Spinal cord (tissue), 10 donors: ENCODE measurements around the gene XXYLT1. TPM values are rescaled to one million over a fixed set of nuclear protein-coding genes. Genes with fewer than 3 reads are reported as not detected.

Experiments
- DNase-seq, 6 donors: peaks; one replicate each; pipeline versions ENCODE4 v3.0.0 to v3.0.0-alpha.2; 2013 to 2015; ENCODE audit warnings: low spot score in 6 of 6, low read depth in 4 of 6
- H3K27ac ChIP-seq: one replicate; pipeline ENCODE4 v1.5.1; 2013; ENCODE audit warnings: low read depth, low read length, control low read depth
- H3K27me3 ChIP-seq: one replicate; pipeline ENCODE4 v1.6.1; 2013; ENCODE audit warnings: low read length; ENCODE audit not compliant: control insufficient read depth, insufficient read depth
- H3K36me3 ChIP-seq: one replicate; pipeline ENCODE4 v1.6.1; 2013; ENCODE audit warnings: low read length; ENCODE audit not compliant: control insufficient read depth, insufficient read depth
- H3K4me1 ChIP-seq: one replicate; pipeline ENCODE4 v1.6.1; 2013; ENCODE audit warnings: low read length; ENCODE audit not compliant: control insufficient read depth, insufficient read depth
- H3K4me3 ChIP-seq: one replicate; pipeline ENCODE4 v1.5.1; 2013; ENCODE audit warnings: low read depth, low read length, control low read depth
- H3K9me3 ChIP-seq: one replicate; pipeline ENCODE4 v1.6.1; 2013; ENCODE audit warnings: low read length; ENCODE audit not compliant: control insufficient read depth, insufficient read depth
- whole genome bisulfite sequencing: methylation state at CpG from one replicate; pipeline ENCODE4 v1.1.5; 2013; ENCODE audit warnings: missing lambda C conversion rate; ENCODE audit not compliant: insufficient coverage; 5-methylcytosine and 5-hydroxymethylcytosine counted together
- polyA plus RNA-seq, 2 donors: library from polyadenylated mRNA; unstranded; fragments of 120-200 nt; gene quantifications; one replicate each; pipeline ENCODE4 v1.2.1, GENCODE V29; 2013; ENCODE audit not compliant: insufficient read length in 2 of 2
- total RNA-seq, 2 donors: library from RNA; depleted of rRNA in 1 of 2; stranded (reverse); fragments of 120-200 nt in 1 of 2; fragments of >200 nt in 1 of 2; gene quantifications; one replicate each; pipeline versions ENCODE4 v1.2.3 to v1.2.4, GENCODE V29; 2013 to 2014
- donor health status: healthy.

The XXYLT1 gene
- total and polyA plus RNA-seq, 4 donors: 28.0 to 47.9 (median 37.5) TPM

DNA sequence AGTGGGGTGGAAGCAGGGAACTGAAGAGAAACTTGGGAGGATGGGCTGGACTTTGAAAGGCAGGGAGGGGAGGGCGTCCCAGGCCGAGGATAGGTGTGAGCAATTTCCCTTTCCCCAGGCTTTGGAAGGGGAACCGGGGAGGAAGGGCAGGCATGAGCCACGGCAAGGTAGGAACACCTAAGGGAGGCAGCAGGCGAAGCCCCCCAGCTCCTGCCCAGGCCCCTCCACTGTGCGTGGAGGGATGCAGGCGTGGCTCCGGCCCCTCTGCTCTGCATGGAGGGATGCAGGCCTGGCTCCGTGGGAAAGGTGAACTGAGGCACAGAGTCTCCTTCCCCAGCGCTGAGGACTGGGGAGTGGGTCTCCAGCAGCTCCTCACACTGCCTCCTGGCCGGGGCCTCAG, 236.4 kb downstream of the XXYLT1 start:
- Histone ChIP-seq H3K4me1 (peaks cover 10% of the 10 kb centered on the region), H3K27ac (no peak overlapping the region), H3K36me3 (no peaks in the 10 kb centered on the region), H3K27me3 (peaks cover 2% of the 10 kb centered on the region), H3K4me3 (no peak overlapping the region), H3K9me3 (no peaks in the 10 kb centered on the region)
- DNase-seq: no peak
- WGBS: 81% methylated on average over 11 of the region's 11 CpGs

- no peak overlapping the region for H3K4me3 ChIP-seq
- DNase-seq: no peak
- no peak overlapping the region for H3K27ac ChIP-seq
- peaks cover 2% of the 10 kb centered on the region for H3K27me3 ChIP-seq
- WGBS: 75% methylated on average over 9 of the region's 9 CpGs
- H3K36me3 ChIP-seq: no peaks in the 10 kb centered on the region
- H3K4me1 ChIP-seq: peaks cover 10% of the 10 kb centered on the region
- H3K9me3 ChIP-seq: no peaks in the 10 kb centered on the region
These were observed 236.9 kb downstream of the XXYLT1 start for GRCh38 chr3:195034101-195034500.

GRCh38 chr3:195033531-195034091, 237.3 kb downstream of the XXYLT1 start:
- 73% methylated on average over 10 of the region's 12 CpGs for WGBS
- Histone ChIP-seq H3K4me1 (peaks cover 10% of the 10 kb centered on the region), H3K4me3 (no peak overlapping the region), H3K36me3 (no peaks in the 10 kb centered on the region), H3K9me3 (no peaks in the 10 kb centered on the region), H3K27ac (no peak overlapping the region), H3K27me3 (peaks cover 2% of the 10 kb centered on the region)
- DNase-seq: no peak

DNA sequence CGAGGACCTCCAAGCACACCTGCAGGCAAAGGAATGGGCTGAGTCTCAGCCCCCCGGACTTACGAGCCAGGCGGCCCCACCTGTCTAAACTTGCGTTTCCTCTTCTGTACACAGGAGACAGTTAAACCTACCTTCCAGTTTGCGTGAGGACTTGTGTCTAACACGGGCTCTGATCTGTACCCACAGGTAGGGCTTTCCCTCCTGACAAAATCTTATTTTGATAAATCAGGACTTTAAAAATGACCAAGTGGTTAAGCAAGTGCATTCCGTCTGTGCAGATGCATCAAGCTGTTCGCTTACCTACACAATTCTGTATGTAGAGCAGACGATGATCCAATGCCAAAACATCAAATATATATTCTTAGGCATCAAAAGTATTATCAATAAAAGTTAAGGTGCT, 238.0 kb downstream of the XXYLT1 start:
- Histone ChIP-seq H3K4me1 (peaks cover 10% of the 10 kb centered on the region), H3K36me3 (no peaks in the 10 kb centered on the region), H3K4me3 (no peak overlapping the region), H3K27me3 (peaks cover 2% of the 10 kb centered on the region), H3K27ac (no peak overlapping the region), H3K9me3 (no peaks in the 10 kb centered on the region)
- DNase-seq: no peak
- 96% methylated on average over 7 of the region's 10 CpGs for WGBS

- Histone ChIP-seq H3K4me1 (peaks cover 10% of the 10 kb centered on the region), H3K9me3 (no peaks in the 10 kb centered on the region), H3K36me3 (no peaks in the 10 kb centered on the region), H3K27ac (no peak overlapping the region), H3K4me3 (no peak overlapping the region), H3K27me3 (peaks cover 2% of the 10 kb centered on the region)
- WGBS: 83% methylated on average over 7 of the region's 12 CpGs
- DNase-seq: no peak
These were observed 238.7 kb downstream of the XXYLT1 start for GRCh38 chr3:195032106-195032759.

- H3K4me3 ChIP-seq: no peak overlapping the region
- no peak overlapping the region for H3K27ac ChIP-seq
- no peak for DNase-seq
- no peaks in the 10 kb centered on the region for H3K36me3 ChIP-seq
- no peaks in the 10 kb centered on the region for H3K9me3 ChIP-seq
- peaks cover 2% of the 10 kb centered on the region for H3K27me3 ChIP-seq
- peaks cover 8% of the 10 kb centered on the region for H3K4me1 ChIP-seq
- 88% methylated on average over 3 of the region's 5 CpGs for WGBS
These were observed 239.4 kb downstream of the XXYLT1 start for GRCh38 chr3:195031574-195032003.

GRCh38 chr3:195030791-195031321, 240.1 kb downstream of the XXYLT1 start:
- peak overlapping the region; percentile 44 for H3K27ac ChIP-seq
- WGBS: 61% methylated on average over 13 of the region's 13 CpGs
- H3K27me3 ChIP-seq: peaks cover 2% of the 10 kb centered on the region

GRCh38 chr3:195028877-195029606, 241.9 kb downstream of the XXYLT1 start:
- Histone ChIP-seq H3K9me3 (no peaks in the 10 kb centered on the region), H3K4me1 (peaks cover 7% of the 10 kb centered on the region), H3K4me3 (no peak overlapping the region), H3K27ac (no peak overlapping the region), H3K36me3 (no peaks in the 10 kb centered on the region), H3K27me3 (no peaks in the 10 kb centered on the region)
- peak in 1 of 6 donors; percentile 12 for DNase-seq
- WGBS: 88% methylated on average over 4 of the region's 8 CpGs

More at GRCh38 chr3:195030791-195031321, 240.1 kb downstream of the XXYLT1 start:
- peaks cover 7% of the 10 kb centered on the region for H3K4me1 ChIP-seq
- no peak for DNase-seq
- no peak overlapping the region for H3K4me3 ChIP-seq
- H3K36me3 ChIP-seq: no peaks in the 10 kb centered on the region
- no peaks in the 10 kb centered on the region for H3K9me3 ChIP-seq

- H3K36me3 ChIP-seq: no peaks in the 10 kb centered on the region
- no peaks in the 10 kb centered on the region for H3K9me3 ChIP-seq
- WGBS: 85% methylated on average over 4 of the region's 4 CpGs
- no peak overlapping the region for H3K4me3 ChIP-seq
- DNase-seq: no peak
- no peak overlapping the region for H3K27ac ChIP-seq
- no peaks in the 10 kb centered on the region for H3K27me3 ChIP-seq
- peaks cover 4% of the 10 kb centered on the region for H3K4me1 ChIP-seq
These were observed 245.1 kb downstream of the XXYLT1 start for GRCh38 chr3:195025884-195026200.
